ENCODE results near the gene COG1. TPM values are rescaled to one million over a fixed set of nuclear protein-coding genes. Genes with fewer than 3 reads are reported as not detected.

The COG1 gene
- total and polyA plus RNA-seq, 2 of the 8 experiments (the other 6 are each of a cell fraction or from before 2014, with no cell fraction given), result 11.0 to 19.5 TPM

DNA sequence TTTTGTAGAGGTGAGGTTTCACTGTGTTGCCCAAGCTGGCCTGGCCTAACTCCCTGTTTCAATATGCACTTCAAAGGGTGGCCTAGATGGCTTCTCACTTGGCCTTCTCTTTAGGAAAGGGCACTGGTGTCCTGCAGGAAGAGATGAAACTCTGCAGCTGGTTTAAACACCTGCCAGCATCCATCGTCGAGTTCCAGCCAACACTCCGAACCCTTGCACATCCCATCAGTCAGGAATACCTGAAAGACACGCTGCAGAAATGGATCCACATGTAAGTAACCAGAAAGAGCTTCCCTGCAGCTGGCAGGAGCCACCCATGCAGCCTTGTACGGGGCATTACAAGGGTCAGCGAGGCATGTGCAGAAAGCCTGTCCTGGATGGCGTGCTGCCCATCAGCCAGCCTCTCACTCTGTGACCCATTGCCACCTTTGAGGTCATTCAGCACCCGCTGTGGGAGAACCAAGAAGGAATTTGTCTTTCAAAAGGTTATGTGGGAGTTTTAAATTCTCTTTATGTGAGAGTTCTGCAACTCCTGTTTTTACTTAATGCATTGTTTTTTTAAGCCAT, 7.0 kb downstream of the COG1 start:
- Histone ChIP-seq H3K79me1 (ENCODE audit: low read depth, low read length) (peaks cover 2% of the 10 kb centered on the region; the same call in 1 of the 2 replicates), H3K9me3 (ENCODE audit: insufficient read depth in 2 of 2, low read depth in 1 of 2, low read length in 1 of 2) (no peaks in the 10 kb centered on the region), H3K27me3 (replicated peaks in 1 of 4; ENCODE audit: control insufficient read depth in 3 of 4, extremely low read depth in 1 of 4, insufficient read depth in 3 of 4, low read length in 3 of 4) (no peaks in the 10 kb centered on the region), H3K36me3 (ENCODE audit: control insufficient read depth in 2 of 4, insufficient read depth in 4 of 4, low read length in 3 of 4) (peaks cover 21 to 69% (median 52%) of the 10 kb centered on the region in 4 experiments), H2BK15ac (ENCODE audit: low read length) (no peak overlapping the region), H3K14ac (ENCODE audit: insufficient read length) (no peak overlapping the region), H2AK5ac (ENCODE audit: low read depth, low read length) (no peak overlapping the region), H3K79me2 (ENCODE audit: control insufficient read depth in 1 of 2, insufficient read depth in 2 of 2, low read length in 2 of 2) (no peaks in the 10 kb centered on the region), H3K18ac (ENCODE audit: extremely low read depth, low read length) (no peak overlapping the region), H4K20me1 (replicated peaks in 1 of 2; ENCODE audit: control insufficient read depth in 1 of 2, insufficient read depth in 2 of 2, low read length in 2 of 2) (peaks cover 0 to 5% of the 10 kb centered on the region in 2 experiments), H4K8ac (ENCODE audit: extremely low read depth, insufficient read depth, low read length) (no peak overlapping the region), H2BK20ac (ENCODE audit: low read length) (no peak overlapping the region), H3K4ac (replicated peaks; ENCODE audit: insufficient read length, low read depth, low read length) (no peak overlapping the region), H2AFZ (ENCODE audit: low read length) (no peak overlapping the region), H3K4me2 (ENCODE audit: insufficient read depth in 1 of 2, low read depth in 2 of 2, low read length in 2 of 2) (no peak overlapping the region), H4K91ac (replicated peaks; ENCODE audit: insufficient read length, low read length) (no peak overlapping the region), H2BK120ac (replicated peaks; ENCODE audit: low read depth, low read length) (no peak overlapping the region), H3K4me3 (ENCODE audit: extremely low read depth in 1 of 4, insufficient read depth in 2 of 4, low read depth in 3 of 4, low read length in 4 of 4) (no peak overlapping the region), H3K4me1 (replicated peaks in 1 of 4; ENCODE audit: control insufficient read depth in 3 of 4, insufficient read depth in 4 of 4, low read length in 3 of 4) (no peaks in the 10 kb centered on the region), H3K56ac (replicated peaks; ENCODE audit: insufficient read length, low read depth, low read length) (no peak overlapping the region), H4K5ac (ENCODE audit: insufficient read length, low read depth, low read length) (no peak overlapping the region), H3K23ac (ENCODE audit: insufficient read length) (no peak overlapping the region), H3K9ac (replicated peaks in 1 of 4; ENCODE audit: extremely low read depth in 1 of 4, low read depth in 3 of 4, low read length in 3 of 4) (no peak overlapping the region), H3K23me2 (ENCODE audit: low read depth, low read length) (no peaks in the 10 kb centered on the region), H2BK12ac (ENCODE audit: low read depth, low read length) (no peak overlapping the region), H3K27ac (ENCODE audit: low read depth, low read length) (no peak overlapping the region), H2BK5ac (ENCODE audit: low read depth, low read length) (no peak overlapping the region)
- no peak for TF ChIP-seq BCL11A (IDR thresholded peaks at IDR 0.05; ENCODE audit: low read depth in 2 of 2, low read length in 2 of 2)
- no peak for TF ChIP-seq ZNF274 (IDR thresholded peaks at IDR 0.05; ENCODE audit: borderline replicate concordance, extremely low read depth, low read length)
- no peak for TF ChIP-seq KDM4A (IDR thresholded peaks at IDR 0.05; ENCODE audit: low read depth, low read length, severe bottlenecking)
- no peak for TF ChIP-seq SIX5 (IDR thresholded peaks at IDR 0.05; ENCODE audit: low read depth, low read length)
- no peak for TF ChIP-seq EZH2 (IDR thresholded peaks at IDR 0.05; ENCODE audit: low read depth, low read length, severe bottlenecking)
- no peak for TF ChIP-seq TAF1 (IDR thresholded peaks at IDR 0.05; ENCODE audit: low read depth, low read length)
- no peak for TF ChIP-seq TCF12 (IDR thresholded peaks at IDR 0.05; ENCODE audit: low read depth, low read length)
- TF ChIP-seq PHF8 (conservative IDR thresholded peaks at IDR 0.05; ENCODE audit: low read depth, low read length), result no peak
- no peak for TF ChIP-seq SAP30 (IDR thresholded peaks at IDR 0.05; ENCODE audit: insufficient read depth, insufficient replicate concordance, low read length)
- no peak for TF ChIP-seq SIN3A (conservative IDR thresholded peaks at IDR 0.05 in 1 of 2, IDR thresholded peaks at IDR 0.05 in 1 of 2; ENCODE audit: low read depth in 1 of 2, low read length in 2 of 2)
- TF ChIP-seq TEAD4 (IDR thresholded peaks at IDR 0.05; ENCODE audit: low read depth, low read length), result no peak
- no peak for TF ChIP-seq CBX8 (IDR thresholded peaks at IDR 0.05; ENCODE audit: borderline replicate concordance, low read depth, low read length)
- no peak for TF ChIP-seq GTF2F1 (IDR thresholded peaks at IDR 0.05; ENCODE audit: borderline replicate concordance, low read depth, low read length)
- FAIRE-seq (no peak), DNase-seq (ENCODE audit: low read depth in 1 of 2, low spot score in 2 of 2) (no peak)
- ChIA-PET POLR2A (ENCODE audit: partially characterized antibody) (no interaction called here), CTCF (ENCODE audit: partially characterized antibody) (interaction anchor here (1.3 to 2.4 kb wide), 2 partner anchors 16 to 55 kb away, joined by 4 to 11 read pairs; no protein-coding TSS in a partner anchor)
- WGBS, 2 experiments (ENCODE audit: extremely low coverage in 1 of 2, insufficient coverage in 1 of 2, insufficient read length in 1 of 2, insufficient replicate concordance in 2 of 2, low coverage in 1 of 2, low lambda C conversion rate in 2 of 2, missing lambda C conversion rate in 1 of 2), result 92% methylated on average over 8 of the region's 8 CpGs; no CpG with 5 or more reads in 1 of the 2 experiments
